Measurements from ENCODE around the gene ADI1.
A peak's percentile ranks its signal among the peaks of the same experiment; 100 is the strongest.
"Not testable (repeated sequence)": the region's sequence is repeated elsewhere in the genome, so short reads cannot be mapped to it uniquely, and the experiment has no call there.

The ADI1 gene

DNA sequence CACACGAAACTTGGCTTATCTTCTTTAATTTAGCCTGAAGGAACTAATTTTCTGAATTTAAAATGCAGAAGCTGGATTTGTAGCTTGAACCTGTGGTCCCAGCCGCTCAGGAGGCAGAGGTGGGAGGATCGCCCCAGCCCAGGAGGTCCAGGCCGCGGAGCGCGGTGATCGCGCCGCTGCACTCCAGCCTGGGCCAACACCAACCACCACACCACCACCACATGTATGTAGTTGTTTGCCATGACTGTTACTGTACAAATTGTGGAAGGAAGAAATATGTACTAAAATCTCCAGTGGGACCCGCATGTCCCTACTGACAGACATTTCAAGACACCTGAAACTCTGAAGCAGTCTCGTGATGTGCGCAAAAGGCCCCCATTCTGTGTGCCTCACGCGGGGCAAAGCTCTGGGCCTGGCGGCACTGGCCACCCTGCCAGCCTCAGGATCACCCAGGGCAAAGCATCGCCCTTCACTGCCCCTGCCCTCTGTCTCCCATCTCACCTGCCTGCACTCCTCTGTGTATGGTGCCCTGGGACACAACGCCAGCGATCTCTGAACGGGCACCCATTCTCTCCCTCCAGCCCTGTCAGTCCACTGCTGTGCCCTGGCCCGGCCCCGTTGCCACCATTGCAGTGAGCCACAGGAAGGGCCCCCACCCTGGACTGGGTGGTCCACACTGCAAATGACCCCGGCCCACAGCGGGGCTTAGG, 10.1 kb upstream of the ADI1 start:
- no peak for DNase-seq (ENCODE audit: low read depth, low spot score)

DNA sequence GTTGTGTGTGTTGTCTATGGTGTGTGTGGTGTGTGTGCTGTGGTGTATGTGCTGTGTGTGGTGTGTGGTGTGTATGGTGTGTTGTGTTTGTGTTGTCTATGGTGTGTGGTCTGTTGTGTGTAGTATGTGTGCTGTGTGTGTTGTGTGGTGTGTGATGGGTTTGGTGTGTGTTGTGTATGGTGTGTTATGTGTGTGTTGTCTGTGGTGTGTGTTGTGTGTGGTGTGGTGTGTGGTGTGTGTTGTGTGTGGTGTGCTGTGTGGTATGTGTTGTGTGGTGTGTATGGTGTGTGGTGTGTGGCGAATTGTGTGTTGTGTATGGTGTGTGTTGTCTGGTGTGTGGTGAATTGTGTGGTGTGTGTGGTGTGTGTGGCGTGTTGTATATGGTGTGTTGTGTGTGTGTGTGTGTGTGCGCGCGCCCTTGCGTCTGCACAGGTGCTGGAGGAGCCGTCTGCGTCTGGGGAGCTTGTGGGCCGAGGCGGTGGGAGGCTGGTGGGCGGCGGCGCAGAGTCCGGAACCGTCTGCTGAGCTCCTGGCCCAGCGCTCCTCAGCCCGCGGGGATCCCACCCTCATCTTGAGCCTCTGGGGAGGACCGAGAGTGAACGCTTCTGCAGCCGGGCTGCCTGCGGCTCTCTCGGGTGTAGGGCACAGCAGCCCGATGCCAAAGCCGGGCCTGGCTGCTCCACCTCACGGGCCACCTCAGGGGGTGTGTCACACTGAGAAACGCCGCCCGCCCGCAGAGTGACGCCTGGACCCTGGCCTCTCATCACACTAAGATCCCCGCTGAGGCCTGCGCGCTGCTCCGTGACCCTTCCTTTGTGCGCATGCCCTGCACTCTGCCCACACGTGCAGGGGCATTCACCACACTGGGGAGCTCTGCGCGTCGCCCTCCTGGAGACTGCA, 8.8 kb upstream of the ADI1 start:
- peak; percentile 53 for DNase-seq (ENCODE audit: low read depth, low spot score)

GRCh38 chr2:3526871-3527270, 7.5 kb upstream of the ADI1 start:
- DNase-seq (ENCODE audit: low read depth, low spot score) = no peak

- DNase-seq (ENCODE audit: low read depth, low spot score) = no peak
Observed at GRCh38 chr2:3523551-3524041, 4.3 kb upstream of the ADI1 start.

- DNase-seq (ENCODE audit: low read depth, low spot score) = no peak
Observed at GRCh38 chr2:3522961-3523421, 3.7 kb upstream of the ADI1 start.

DNA sequence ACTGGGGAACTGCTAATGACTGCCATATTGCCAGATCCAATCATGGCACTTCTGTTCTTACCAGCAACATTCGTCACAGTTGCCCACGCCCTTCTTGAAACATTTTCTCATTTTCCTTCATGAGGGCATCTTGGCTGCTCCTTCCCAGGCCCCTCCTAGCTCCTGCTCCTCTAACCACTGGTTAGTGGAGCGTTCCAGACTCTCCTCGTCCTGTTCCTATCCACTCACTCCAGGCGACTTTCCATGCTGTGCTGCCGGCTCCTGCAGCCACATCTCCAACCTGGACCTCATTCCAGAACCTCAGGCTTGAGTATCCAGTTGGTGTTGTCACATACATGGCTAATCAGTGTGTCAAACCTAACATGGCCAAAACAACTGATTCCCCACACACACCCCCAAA, 1.3 kb upstream of the ADI1 start:
- DNase-seq (ENCODE audit: low read depth, low spot score) = no peak

GRCh38 chr2:3518496-3519254, 656 bp downstream of the ADI1 start:
- peak; percentile 99 for DNase-seq (ENCODE audit: low read depth, low spot score)

- DNase-seq (ENCODE audit: low read depth, low spot score) = no peak
Observed at GRCh38 chr2:3517948-3518495, 1.3 kb downstream of the ADI1 start.

DNA sequence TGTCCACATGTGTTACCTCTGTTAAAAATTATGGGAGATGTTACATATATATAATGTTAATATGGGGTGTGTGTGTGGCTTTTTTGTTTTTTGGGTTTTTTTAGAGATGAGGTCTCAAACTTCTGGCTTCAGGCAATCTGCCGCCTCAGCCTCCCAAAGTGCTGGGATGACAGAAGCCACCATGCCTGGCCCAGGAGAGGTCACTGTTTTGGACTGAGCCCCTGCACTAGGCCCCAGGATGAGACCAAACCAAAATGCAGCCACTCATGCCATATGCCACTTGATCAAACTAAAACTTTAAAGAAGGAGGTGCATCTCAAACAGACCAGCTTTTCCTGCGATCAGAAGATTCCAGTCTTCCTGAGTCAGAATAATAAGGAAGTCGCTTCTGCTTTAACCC, 2.5 kb downstream of the ADI1 start:
- DNase-seq (ENCODE audit: low read depth, low spot score) = no peak

DNA sequence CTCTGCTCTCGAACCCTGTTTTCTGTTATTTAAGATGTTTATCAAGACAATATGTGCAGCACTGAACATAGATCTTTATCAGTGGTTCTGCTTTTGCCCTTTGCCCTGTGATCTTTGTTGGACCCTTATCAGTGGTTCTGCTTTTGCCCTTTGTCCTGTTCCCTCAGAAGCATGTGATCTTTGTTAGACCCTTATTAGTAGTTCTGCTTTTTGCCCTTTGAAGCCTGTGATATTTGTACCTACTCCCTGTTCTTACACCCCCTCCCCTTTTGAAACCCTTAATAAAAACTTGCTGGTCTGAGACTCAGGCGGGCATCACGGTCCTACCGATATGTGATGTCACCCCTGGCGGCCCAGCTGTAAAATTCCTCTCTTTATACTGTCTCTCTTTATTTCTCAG, 3.9 kb downstream of the ADI1 start:
- not testable (repeated sequence) for DNase-seq (ENCODE audit: low read depth, low spot score)

GRCh38 chr2:3513026-3513810, 6.1 kb downstream of the ADI1 start:
- DNase-seq (ENCODE audit: low read depth, low spot score) = no peak

DNA sequence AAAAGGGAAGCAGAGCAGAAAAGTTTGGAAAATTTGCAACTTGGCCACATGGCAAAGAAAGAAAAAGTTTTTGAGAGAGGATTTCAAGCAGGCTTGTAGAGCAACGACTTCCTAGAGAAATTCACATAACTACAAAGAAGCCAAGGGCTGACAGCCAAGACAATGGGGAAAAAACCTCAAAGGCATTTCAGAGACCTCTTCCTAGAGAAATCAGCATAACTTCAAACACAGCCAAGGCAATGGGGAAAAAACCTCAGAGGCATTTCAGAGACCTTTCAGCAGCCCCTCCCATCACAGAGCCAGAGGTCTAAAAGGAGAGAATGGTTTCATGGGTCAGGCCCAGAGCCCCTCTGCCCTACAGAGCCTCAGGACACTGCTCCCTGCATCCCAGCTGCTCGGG, 7.2 kb downstream of the ADI1 start:
- peak; percentile 67 for DNase-seq (ENCODE audit: low read depth, low spot score)

GRCh38 chr2:3505771-3506170, 13.6 kb downstream of the ADI1 start:
- no peak for DNase-seq (ENCODE audit: low read depth, low spot score)

DNA sequence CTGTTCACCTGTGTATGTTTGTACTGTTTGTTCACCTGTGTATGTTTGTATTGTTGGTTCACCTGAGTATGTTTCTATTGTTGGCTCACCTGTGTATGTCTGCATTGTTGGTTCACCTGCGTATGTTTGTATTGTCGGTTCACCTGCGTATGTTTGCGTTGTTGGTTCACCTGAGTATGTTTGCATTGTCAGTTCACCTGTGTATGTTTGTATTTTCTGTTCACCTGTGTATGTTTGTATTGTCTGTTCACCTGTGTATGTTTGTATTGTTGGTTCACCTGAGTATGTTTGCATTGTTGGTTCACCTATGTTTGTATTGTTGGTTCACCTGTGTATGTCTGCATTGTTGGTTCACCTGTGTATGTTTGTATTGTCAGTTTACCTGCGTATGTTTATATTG, 14.6 kb downstream of the ADI1 start:
- DNase-seq (ENCODE audit: low read depth, low spot score) = no peak

DNA sequence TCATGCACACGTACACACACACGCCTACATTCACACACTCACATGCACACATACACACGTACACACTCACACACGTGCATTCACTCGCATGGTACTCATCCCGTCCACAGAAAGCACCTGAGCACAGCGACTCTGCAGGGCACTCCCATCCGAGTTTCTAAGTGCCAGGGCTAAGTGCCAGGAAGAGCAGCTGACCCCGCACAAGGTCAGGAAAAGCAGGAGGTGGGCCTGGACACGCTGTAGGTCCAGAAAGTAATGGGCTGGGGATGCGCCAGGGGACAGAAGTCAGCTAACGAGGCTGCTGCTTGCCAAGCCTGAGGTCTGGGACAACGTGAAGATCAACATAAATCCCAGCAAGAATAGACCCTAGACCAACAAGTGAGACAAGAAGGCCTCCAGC, 15.8 kb downstream of the ADI1 start:
- no peak for DNase-seq (ENCODE audit: low read depth, low spot score)

- DNase-seq (ENCODE audit: low read depth, low spot score) = no peak
Observed at GRCh38 chr2:3503046-3503445, 16.3 kb downstream of the ADI1 start.

- no peak for DNase-seq (ENCODE audit: low read depth, low spot score)
Observed at GRCh38 chr2:3500326-3500899, 18.9 kb downstream of the ADI1 start.

- DNase-seq (ENCODE audit: low read depth, low spot score) = no peak
Observed at GRCh38 chr2:3498783-3499394, 20.4 kb downstream of the ADI1 start.

DNA sequence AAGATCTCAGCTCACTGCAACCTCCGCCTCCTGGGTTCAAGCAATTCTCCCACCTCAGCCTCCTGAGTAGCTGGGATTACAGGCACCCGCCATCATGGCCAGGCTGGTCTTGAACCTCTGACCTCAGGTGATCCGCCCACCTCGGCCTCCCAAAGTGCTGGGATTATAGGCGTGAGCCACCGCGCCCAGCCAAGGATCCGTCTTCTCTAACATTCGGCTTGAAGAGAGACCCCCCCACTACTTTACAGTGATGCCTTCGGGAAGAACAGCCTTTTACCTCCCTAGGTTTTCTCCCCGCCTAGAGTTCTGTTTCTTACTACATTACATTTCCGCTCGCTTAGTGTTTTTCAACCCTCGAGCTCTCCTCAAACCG, 22.6 kb downstream of the ADI1 start:
- DNase-seq (ENCODE audit: low read depth, low spot score) = not testable (repeated sequence)

- no peak for DNase-seq (ENCODE audit: low read depth, low spot score)
Observed at GRCh38 chr2:3494984-3495666, 24.2 kb downstream of the ADI1 start.
